ENCODE data around the gene SLMAP.
"Not testable (repeated sequence)": the region's sequence is repeated elsewhere in the genome, so short reads cannot be mapped to it uniquely, and the experiment has no call there.

SLMAP gene

GRCh38 chr3:57869110-57869509 is 113.0 kb downstream of the SLMAP start:
- 88% methylated on average over 1 of the region's 1 CpG for WGBS
- H3K79me1 ChIP-seq (replicated peaks; ENCODE audit: low read length, poor library complexity, severe bottlenecking) = peaks cover 10% of the 10 kb centered on the region
- DNase-seq; H2BK5ac ChIP-seq (ENCODE audit: low read depth, low read length, poor library complexity, severe bottlenecking); H2BK120ac ChIP-seq (ENCODE audit: low read depth, low read length); H3K23ac ChIP-seq (ENCODE audit: low read length in 2 of 2); H3K9me3 ChIP-seq (ENCODE audit: control insufficient read depth, low read length); H2BK15ac ChIP-seq (ENCODE audit: low read depth, poor library complexity, severe bottlenecking); H3K4me2 ChIP-seq (ENCODE audit: low read length, poor library complexity, severe bottlenecking); H3K14ac ChIP-seq (ENCODE audit: low read length in 2 of 2); H2AK5ac ChIP-seq (ENCODE audit: low read length, severe bottlenecking); H4K8ac ChIP-seq (ENCODE audit: low read length); H3K4me3 ChIP-seq (ENCODE audit: insufficient read depth in 1 of 2, low read depth in 1 of 2, low read length in 2 of 2); H3K9ac ChIP-seq (ENCODE audit: low read length); H3K27ac ChIP-seq (ENCODE audit: low read length, poor library complexity, severe bottlenecking); H2AFZ ChIP-seq (ENCODE audit: low read depth, low read length); H3K27me3 ChIP-seq (ENCODE audit: control insufficient read depth in 1 of 2, insufficient read depth in 1 of 2, low read length in 2 of 2); H3K4me1 ChIP-seq (ENCODE audit: control insufficient read depth, insufficient read depth, low read depth, low read length); H2BK12ac ChIP-seq (ENCODE audit: low read length in 2 of 2); H3K4ac ChIP-seq (ENCODE audit: low read depth in 1 of 2, low read length in 2 of 2); H3K18ac ChIP-seq (ENCODE audit: low read depth in 1 of 2, low read length in 2 of 2); H4K91ac ChIP-seq (ENCODE audit: low read length): not testable (repeated sequence)
- peaks cover 8 to 29% of the 10 kb centered on the region in 2 experiments for H3K36me3 ChIP-seq (ENCODE audit: control insufficient read depth in 1 of 2, insufficient read depth in 2 of 2, low read depth in 1 of 2, low read length in 2 of 2)

- H2BK120ac ChIP-seq (ENCODE audit: low read depth, low read length) = no peak overlapping the region
- H2AK5ac ChIP-seq (ENCODE audit: low read length, severe bottlenecking) = no peak overlapping the region
- no peak overlapping the region for H2AFZ ChIP-seq (ENCODE audit: low read depth, low read length)
- H3K4ac ChIP-seq (ENCODE audit: low read depth in 1 of 2, low read length in 2 of 2) = no peak overlapping the region
- no peak overlapping the region for H3K23ac ChIP-seq (ENCODE audit: low read length in 2 of 2)
- peaks cover 3 to 10% of the 10 kb centered on the region in 2 experiments for H3K36me3 ChIP-seq (ENCODE audit: control insufficient read depth in 1 of 2, insufficient read depth in 2 of 2, low read depth in 1 of 2, low read length in 2 of 2)
- 96% methylated on average over 4 of the region's 4 CpGs for WGBS
- DNase-seq = peak; percentile 33
- no peak overlapping the region for H2BK15ac ChIP-seq (ENCODE audit: low read depth, poor library complexity, severe bottlenecking)
- H2BK12ac ChIP-seq (ENCODE audit: low read length in 2 of 2) = no peak overlapping the region
- H3K9ac ChIP-seq (ENCODE audit: low read length) = no peak overlapping the region
- no peak overlapping the region for H3K4me2 ChIP-seq (ENCODE audit: low read length, poor library complexity, severe bottlenecking)
- no peak overlapping the region for H3K18ac ChIP-seq (ENCODE audit: low read depth in 1 of 2, low read length in 2 of 2)
- H3K27ac ChIP-seq (ENCODE audit: low read length, poor library complexity, severe bottlenecking) = no peak overlapping the region
- H2BK5ac ChIP-seq (ENCODE audit: low read depth, low read length, poor library complexity, severe bottlenecking) = no peak overlapping the region
- peaks cover 9% of the 10 kb centered on the region for H3K79me1 ChIP-seq (replicated peaks; ENCODE audit: low read length, poor library complexity, severe bottlenecking)
- no peak overlapping the region for H4K8ac ChIP-seq (ENCODE audit: low read length)
- H3K14ac ChIP-seq (ENCODE audit: low read length in 2 of 2) = no peak overlapping the region
- no peak overlapping the region for H3K4me3 ChIP-seq (ENCODE audit: insufficient read depth in 1 of 2, low read depth in 1 of 2, low read length in 2 of 2)
- no peaks in the 10 kb centered on the region for H3K27me3 ChIP-seq (ENCODE audit: control insufficient read depth in 1 of 2, insufficient read depth in 1 of 2, low read length in 2 of 2)
- H3K9me3 ChIP-seq (ENCODE audit: control insufficient read depth, low read length) = no peaks in the 10 kb centered on the region
- H4K91ac ChIP-seq (ENCODE audit: low read length) = no peak overlapping the region
- H3K4me1 ChIP-seq (ENCODE audit: control insufficient read depth, insufficient read depth, low read depth, low read length) = no peaks in the 10 kb centered on the region
Measured at GRCh38 chr3:57872606-57873005, 116.5 kb downstream of the SLMAP start.

GRCh38 chr3:57876632-57877031 is 120.5 kb downstream of the SLMAP start:
- Histone ChIP-seq H3K23ac (ENCODE audit: low read length in 2 of 2) (no peak overlapping the region), H3K4me2 (ENCODE audit: low read length, poor library complexity, severe bottlenecking) (no peak overlapping the region), H3K18ac (ENCODE audit: low read depth in 1 of 2, low read length in 2 of 2) (no peak overlapping the region), H2BK15ac (ENCODE audit: low read depth, poor library complexity, severe bottlenecking) (no peak overlapping the region), H2BK12ac (ENCODE audit: low read length in 2 of 2) (no peak overlapping the region), H3K14ac (ENCODE audit: low read length in 2 of 2) (no peak overlapping the region), H3K9ac (ENCODE audit: low read length) (no peak overlapping the region), H2AFZ (ENCODE audit: low read depth, low read length) (no peak overlapping the region), H3K9me3 (ENCODE audit: control insufficient read depth, low read length) (no peaks in the 10 kb centered on the region), H2BK5ac (ENCODE audit: low read depth, low read length, poor library complexity, severe bottlenecking) (no peak overlapping the region), H3K4ac (ENCODE audit: low read depth in 1 of 2, low read length in 2 of 2) (no peak overlapping the region), H3K4me1 (ENCODE audit: control insufficient read depth, insufficient read depth, low read depth, low read length) (no peaks in the 10 kb centered on the region), H2AK5ac (ENCODE audit: low read length, severe bottlenecking) (no peak overlapping the region), H2BK120ac (ENCODE audit: low read depth, low read length) (no peak overlapping the region), H3K27ac (ENCODE audit: low read length, poor library complexity, severe bottlenecking) (no peak overlapping the region), H3K36me3 (ENCODE audit: control insufficient read depth in 1 of 2, insufficient read depth in 2 of 2, low read depth in 1 of 2, low read length in 2 of 2) (peaks cover 3 to 12% of the 10 kb centered on the region in 2 experiments), H3K79me1 (replicated peaks; ENCODE audit: low read length, poor library complexity, severe bottlenecking) (peaks cover 6% of the 10 kb centered on the region), H3K27me3 (ENCODE audit: control insufficient read depth in 1 of 2, insufficient read depth in 1 of 2, low read length in 2 of 2) (no peaks in the 10 kb centered on the region), H3K4me3 (ENCODE audit: insufficient read depth in 1 of 2, low read depth in 1 of 2, low read length in 2 of 2) (no peak overlapping the region), H4K91ac (ENCODE audit: low read length) (no peak overlapping the region), H4K8ac (ENCODE audit: low read length) (no peak overlapping the region)
- WGBS = 100% methylated on average over 2 of the region's 3 CpGs
- DNase-seq = peak; percentile 7

GRCh38 chr3:57877116-57877515 is 121.0 kb downstream of the SLMAP start:
- no peak overlapping the region for H4K91ac ChIP-seq (ENCODE audit: low read length)
- no peak overlapping the region for H3K14ac ChIP-seq (ENCODE audit: low read length in 2 of 2)
- H2BK5ac ChIP-seq (ENCODE audit: low read depth, low read length, poor library complexity, severe bottlenecking) = no peak overlapping the region
- H3K36me3 ChIP-seq (ENCODE audit: control insufficient read depth in 1 of 2, insufficient read depth in 2 of 2, low read depth in 1 of 2, low read length in 2 of 2) = peaks cover 3 to 9% of the 10 kb centered on the region in 2 experiments
- no peak overlapping the region for H3K23ac ChIP-seq (ENCODE audit: low read length in 2 of 2)
- H3K18ac ChIP-seq (ENCODE audit: low read depth in 1 of 2, low read length in 2 of 2) = no peak overlapping the region
- H2BK15ac ChIP-seq (ENCODE audit: low read depth, poor library complexity, severe bottlenecking) = no peak overlapping the region
- no peak overlapping the region for H2BK12ac ChIP-seq (ENCODE audit: low read length in 2 of 2)
- no peak overlapping the region for H3K4me2 ChIP-seq (ENCODE audit: low read length, poor library complexity, severe bottlenecking)
- H2BK120ac ChIP-seq (ENCODE audit: low read depth, low read length) = no peak overlapping the region
- H3K79me1 ChIP-seq (replicated peaks; ENCODE audit: low read length, poor library complexity, severe bottlenecking) = peaks cover 5% of the 10 kb centered on the region
- WGBS = no CpG with 5 or more reads among the region's 2 CpGs
- H2AFZ ChIP-seq (ENCODE audit: low read depth, low read length) = no peak overlapping the region
- H3K4ac ChIP-seq (ENCODE audit: low read depth in 1 of 2, low read length in 2 of 2) = no peak overlapping the region
- peak; percentile 47 for DNase-seq
- no peak overlapping the region for H3K27ac ChIP-seq (ENCODE audit: low read length, poor library complexity, severe bottlenecking)
- no peak overlapping the region for H3K4me3 ChIP-seq (ENCODE audit: insufficient read depth in 1 of 2, low read depth in 1 of 2, low read length in 2 of 2)
- no peak overlapping the region for H2AK5ac ChIP-seq (ENCODE audit: low read length, severe bottlenecking)
- no peaks in the 10 kb centered on the region for H3K4me1 ChIP-seq (ENCODE audit: control insufficient read depth, insufficient read depth, low read depth, low read length)
- no peaks in the 10 kb centered on the region for H3K27me3 ChIP-seq (ENCODE audit: control insufficient read depth in 1 of 2, insufficient read depth in 1 of 2, low read length in 2 of 2)
- H3K9ac ChIP-seq (ENCODE audit: low read length) = no peak overlapping the region
- H4K8ac ChIP-seq (ENCODE audit: low read length) = no peak overlapping the region
- H3K9me3 ChIP-seq (ENCODE audit: control insufficient read depth, low read length) = no peaks in the 10 kb centered on the region

Data from mesenchymal stem cell (in vitro differentiated cells and primary cell).